ENCODE results near the gene MYL4.

GRCh38 chr17:47213540-47213939, 4.4 kb downstream of the MYL4 start:
- TF ChIP-seq, protein P1, sequence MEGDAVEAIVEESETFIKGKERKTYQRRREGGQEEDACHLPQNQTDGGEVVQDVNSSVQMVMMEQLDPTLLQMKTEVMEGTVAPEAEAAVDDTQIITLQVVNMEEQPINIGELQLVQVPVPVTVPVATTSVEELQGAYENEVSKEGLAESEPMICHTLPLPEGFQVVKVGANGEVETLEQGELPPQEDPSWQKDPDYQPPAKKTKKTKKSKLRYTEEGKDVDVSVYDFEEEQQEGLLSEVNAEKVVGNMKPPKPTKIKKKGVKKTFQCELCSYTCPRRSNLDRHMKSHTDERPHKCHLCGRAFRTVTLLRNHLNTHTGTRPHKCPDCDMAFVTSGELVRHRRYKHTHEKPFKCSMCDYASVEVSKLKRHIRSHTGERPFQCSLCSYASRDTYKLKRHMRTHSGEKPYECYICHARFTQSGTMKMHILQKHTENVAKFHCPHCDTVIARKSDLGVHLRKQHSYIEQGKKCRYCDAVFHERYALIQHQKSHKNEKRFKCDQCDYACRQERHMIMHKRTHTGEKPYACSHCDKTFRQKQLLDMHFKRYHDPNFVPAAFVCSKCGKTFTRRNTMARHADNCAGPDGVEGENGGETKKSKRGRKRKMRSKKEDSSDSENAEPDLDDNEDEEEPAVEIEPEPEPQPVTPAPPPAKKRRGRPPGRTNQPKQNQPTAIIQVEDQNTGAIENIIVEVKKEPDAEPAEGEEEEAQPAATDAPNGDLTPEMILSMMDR (IDR thresholded peaks at IDR 0.05), result no peak
- no peak for TF ChIP-seq POLR2A (IDR thresholded peaks at IDR 0.05)
